GM19463 (cell line): ENCODE measurements around the gene TNS2.

Source experiments
- ATAC-seq: cut with Tn5 transposase; IDR thresholded peaks from one replicate; pipeline ENCODE4 v1.9.1; 2021; ENCODE audit warnings: mild to moderate bottlenecking, moderate library complexity; ENCODE audit not compliant: unreplicated experiment

TNS2 gene

DNA sequence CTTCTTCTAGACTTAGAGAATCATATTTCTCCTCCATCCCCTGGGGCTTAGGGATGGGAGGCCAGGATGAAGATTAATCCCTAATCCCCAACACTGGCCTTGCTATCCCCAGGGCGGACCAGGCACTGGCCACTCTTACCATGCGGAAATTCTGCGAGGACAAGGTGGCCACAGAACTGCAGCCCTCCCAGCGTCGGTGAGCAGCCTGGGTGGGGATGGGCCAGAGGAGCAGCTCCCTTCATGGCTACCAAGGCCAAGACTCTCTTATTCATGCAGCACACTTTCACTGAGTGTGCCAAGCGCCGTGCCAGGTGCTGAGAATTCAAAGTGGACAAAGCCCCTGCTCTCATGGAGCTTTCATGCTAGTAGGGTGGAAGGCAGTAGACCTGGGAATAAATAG, 7.0 kb downstream of the TNS2 start:
- no peak for ATAC-seq

DNA sequence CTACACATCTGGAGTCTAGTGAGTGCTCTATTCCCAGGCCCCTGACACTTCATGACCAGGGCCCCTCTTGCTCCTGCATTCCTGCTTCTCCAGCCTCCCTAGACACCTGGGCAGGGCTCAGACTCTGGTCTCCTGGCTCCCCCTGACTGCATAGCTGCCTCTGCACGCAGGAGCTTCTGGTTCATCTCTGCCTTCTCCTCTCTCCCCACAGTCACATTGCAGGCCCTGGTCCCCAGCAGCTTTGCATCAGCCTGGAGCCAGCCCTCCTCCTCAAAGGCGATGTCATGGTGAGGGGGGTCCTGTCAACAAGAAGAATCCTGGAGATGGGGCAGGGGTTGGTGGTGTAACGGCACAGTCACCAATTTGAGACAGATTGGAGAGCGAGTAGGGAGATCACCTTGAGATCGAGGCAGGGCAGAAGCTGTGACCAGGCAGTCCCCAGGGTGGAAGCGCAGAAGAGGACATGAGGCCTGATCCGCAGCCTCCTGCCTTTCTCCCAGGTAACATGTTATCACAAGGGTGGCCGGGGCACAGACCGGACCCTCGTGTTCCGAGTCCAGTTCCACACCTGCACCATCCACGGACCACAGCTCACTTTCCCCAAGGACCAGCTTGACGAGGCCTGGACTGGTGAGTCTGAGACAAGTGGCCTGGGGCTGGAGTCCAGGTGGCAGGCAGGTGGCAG, 8.1 kb downstream of the TNS2 start:
- ATAC-seq = no peak

DNA sequence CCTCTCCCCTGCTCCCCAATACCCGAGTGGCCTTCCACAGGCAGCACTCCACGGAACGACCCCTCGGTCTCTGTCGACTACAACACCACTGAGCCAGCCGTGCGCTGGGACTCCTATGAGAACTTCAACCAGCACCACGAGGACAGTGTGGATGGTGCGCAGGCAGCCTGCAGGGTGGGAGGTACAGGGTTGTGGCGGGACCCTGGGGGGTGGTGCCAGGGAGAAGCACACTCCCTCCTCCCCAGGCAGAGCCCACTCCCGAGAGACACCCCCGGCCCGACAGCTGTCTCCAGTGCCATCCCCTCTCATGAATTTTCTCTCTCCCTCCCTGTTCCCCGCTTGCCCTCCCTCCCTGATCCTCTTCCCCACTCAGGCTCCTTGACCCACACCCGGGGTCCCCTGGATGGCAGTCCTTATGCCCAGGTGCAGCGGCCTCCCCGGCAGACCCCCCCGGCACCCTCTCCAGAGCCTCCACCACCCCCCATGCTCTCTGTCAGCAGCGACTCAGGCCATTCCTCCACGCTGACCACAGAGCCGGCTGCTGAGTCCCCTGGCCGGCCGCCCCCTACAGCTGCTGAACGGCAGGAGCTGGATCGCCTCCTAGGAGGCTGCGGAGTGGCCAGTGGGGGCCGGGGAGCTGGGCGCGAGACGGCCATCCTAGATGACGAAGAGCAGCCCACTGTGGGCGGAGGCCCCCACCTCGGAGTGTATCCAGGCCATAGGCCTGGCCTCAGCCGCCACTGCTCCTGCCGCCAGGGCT, 9.0 kb downstream of the TNS2 start:
- no peak for ATAC-seq

DNA sequence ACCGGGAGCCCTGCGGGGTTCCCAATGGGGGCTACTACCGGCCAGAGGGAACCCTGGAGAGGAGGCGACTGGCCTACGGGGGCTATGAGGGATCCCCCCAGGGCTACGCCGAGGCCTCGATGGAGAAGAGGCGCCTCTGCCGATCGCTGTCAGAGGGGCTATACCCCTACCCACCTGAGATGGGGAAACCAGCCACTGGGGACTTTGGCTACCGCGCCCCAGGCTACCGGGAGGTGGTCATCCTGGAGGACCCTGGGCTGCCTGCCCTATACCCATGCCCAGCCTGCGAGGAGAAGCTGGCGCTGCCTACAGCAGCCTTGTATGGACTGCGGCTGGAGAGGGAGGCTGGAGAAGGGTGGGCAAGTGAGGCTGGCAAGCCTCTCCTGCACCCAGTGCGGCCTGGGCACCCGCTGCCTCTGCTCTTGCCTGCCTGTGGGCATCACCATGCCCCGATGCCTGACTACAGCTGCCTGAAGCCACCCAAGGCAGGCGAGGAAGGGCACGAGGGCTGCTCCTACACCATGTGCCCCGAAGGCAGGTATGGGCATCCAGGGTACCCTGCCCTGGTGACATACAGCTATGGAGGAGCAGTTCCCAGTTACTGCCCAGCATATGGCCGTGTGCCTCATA, 9.7 kb downstream of the TNS2 start:
- no peak for ATAC-seq

DNA sequence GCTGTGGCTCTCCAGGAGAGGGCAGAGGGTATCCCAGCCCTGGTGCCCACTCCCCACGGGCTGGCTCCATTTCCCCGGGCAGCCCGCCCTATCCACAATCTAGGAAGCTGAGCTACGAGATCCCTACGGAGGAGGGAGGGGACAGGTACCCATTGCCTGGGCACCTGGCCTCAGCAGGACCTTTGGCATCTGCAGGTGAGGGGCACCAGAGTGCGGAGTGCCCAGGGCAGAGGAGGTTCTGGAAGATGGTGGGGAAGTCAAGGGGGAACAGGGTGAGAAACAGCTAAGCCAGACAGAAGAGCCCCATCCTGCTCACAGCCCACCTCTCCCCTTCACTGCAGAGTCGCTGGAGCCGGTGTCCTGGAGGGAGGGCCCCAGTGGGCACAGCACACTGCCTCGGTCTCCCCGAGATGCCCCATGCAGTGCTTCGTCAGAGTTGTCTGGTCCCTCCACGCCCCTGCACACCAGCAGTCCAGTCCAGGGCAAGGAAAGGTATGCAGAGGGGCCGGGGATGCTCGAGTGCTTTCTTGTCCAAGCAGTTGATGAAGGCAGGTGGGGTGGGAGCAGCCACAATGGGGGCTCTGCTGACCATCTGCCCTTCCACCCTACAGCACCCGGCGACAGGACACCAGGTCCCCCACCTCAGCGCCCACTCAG, 10.3 kb downstream of the TNS2 start:
- no peak for ATAC-seq

DNA sequence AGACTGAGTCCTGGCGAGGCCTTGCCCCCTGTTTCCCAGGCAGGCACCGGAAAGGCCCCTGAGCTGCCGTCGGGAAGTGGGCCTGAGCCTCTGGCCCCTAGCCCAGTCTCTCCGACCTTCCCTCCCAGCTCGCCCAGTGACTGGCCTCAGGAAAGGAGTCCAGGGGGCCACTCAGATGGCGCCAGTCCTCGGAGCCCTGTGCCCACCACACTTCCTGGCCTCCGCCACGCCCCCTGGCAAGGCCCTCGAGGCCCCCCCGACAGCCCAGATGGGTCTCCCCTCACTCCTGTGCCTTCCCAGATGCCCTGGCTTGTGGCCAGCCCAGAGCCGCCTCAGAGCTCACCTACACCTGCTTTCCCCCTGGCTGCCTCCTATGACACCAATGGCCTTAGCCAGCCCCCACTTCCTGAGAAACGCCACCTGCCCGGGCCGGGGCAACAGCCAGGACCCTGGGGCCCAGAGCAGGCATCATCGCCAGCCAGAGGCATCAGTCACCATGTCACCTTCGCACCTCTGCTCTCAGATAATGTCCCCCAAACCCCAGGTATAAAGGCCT, 10.9 kb downstream of the TNS2 start:
- ATAC-seq = no peak

DNA sequence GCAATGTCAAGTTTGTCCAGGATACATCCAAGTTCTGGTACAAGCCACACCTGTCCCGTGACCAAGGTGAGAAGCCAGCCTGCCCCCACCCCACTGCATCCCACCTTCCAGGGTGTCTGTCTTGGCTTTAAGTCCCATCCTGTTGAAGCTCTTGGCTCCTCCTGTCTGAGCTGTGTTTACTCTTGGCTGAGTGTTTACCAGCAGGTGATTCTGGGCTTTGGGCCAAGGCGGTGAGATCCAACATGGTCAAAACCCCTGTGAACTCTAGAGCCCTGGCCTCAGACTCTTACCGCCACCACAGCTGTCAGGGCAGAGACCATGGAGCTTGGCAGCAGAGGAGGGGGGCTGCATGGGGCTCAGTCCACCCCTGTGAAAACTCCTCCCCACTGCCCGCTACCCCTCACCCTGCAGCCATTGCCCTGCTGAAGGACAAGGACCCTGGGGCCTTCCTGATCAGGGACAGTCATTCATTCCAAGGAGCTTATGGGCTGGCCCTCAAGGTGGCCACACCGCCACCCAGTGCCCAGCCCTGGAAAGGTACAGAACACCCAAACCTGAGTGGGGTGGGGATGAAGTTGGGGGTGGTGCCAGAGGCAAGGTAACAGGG, 11.6 kb downstream of the TNS2 start:
- no peak for ATAC-seq

DNA sequence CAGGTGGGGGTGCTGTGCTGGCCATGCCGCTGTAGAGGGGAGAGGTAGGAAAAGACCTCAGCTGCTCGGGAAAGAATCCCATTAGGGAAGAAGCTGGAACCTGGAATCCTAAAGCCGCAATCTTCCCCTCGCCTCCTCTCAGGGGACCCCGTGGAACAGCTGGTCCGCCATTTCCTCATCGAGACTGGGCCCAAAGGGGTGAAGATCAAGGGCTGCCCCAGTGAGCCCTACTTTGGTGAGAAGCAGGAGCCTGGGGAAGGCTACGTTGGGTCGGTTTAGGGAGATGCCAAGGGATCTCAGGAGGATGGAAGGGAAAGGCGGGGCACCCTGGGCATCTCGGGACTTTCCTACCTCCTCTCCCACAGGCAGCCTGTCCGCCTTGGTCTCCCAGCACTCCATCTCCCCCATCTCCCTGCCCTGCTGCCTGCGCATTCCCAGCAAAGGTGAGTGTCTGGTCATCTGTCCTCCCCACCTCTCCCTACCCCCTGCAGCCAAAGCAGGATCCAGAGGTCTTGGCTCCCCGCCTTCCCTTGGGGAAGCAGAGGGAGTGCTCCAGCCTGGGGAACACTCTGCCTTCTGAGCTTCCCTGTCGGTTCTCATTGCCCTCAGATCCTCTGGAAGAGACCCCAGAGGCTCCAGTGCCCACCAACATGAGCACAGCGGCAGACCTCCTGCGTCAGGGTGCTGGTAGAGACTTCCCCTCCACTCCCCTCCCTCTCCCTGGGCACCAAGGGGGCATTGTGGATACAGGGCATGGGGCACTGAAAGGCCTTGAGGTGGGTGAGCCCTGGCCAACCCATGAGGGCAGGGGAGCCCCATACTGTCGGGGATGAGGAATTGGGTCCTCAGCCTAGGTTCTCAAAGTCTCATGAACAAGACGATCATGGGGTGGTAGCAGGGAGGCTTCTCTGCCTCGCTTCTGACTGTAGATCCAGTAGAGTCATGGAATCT, 12.4 kb downstream of the TNS2 start:
- no peak for ATAC-seq

DNA sequence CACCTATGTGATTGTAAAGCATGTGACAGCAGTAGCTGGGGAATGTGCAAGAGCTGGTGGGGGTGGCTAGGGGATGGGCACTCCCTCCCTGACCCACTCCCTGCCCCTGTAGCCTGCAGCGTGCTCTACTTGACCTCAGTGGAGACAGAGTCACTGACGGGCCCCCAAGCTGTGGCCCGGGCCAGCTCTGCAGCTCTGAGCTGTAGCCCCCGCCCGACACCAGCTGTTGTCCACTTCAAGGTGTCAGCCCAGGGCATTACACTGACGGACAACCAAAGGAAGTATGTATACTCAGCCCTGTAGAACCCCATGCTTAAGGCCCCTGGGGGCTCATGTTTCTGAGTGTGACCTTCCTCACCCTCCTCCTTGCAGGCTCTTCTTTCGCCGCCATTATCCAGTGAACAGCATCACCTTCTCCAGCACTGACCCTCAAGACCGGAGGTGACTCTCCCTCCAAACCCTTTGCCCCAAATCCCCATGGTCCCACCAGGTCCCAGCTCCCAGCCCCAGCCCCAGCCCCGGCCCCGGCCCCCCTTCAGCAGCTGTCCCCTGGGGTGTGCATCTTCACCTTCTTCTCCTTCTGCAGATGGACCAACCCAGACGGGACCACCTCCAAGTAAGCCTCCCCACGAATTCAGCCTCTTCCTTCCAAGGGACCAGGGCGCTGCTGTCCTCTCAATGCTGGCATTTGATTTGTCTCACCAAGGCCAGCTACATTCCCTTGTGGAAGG, 13.3 kb downstream of the TNS2 start:
- no peak for ATAC-seq

DNA sequence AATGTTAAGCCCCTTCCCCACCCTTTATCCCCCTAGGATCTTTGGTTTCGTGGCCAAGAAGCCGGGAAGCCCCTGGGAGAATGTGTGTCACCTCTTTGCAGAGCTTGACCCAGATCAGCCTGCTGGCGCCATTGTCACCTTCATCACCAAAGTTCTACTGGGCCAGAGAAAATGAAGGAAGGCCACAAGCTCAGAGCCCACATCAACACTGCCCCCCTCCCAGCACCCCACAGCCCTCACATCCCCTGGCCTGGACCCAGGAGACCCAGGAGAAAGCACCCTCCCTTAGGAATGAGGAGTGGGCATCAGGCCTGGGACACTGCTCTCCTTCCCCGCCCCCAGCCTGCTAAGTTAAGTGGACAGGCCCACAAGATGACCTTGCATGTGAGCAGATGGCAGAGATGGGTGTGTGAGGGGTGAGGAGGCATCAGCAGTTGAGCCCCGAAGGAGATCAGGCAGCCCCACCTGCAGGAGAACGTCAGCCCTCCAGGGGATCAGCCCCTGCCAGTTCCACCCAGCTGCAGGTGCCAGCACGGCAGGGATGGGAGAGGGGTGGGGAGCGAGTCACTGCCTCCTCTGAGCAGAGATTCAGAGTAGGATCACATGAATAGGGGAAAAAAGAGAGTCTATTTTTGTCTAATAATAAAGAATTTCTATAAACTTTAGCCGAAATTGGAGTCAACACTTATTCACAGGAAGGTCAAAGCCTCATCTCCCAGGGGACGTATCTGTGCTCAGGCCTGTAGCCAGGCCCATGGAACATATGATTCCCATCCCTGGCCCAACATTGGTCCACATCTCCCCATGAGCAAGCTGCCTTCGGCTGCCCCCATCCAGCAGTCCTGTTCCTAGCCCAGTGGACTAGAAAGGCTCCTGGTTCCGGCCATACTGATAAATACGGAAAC, 14.1 kb downstream of the TNS2 start:
- no peak for ATAC-seq

DNA sequence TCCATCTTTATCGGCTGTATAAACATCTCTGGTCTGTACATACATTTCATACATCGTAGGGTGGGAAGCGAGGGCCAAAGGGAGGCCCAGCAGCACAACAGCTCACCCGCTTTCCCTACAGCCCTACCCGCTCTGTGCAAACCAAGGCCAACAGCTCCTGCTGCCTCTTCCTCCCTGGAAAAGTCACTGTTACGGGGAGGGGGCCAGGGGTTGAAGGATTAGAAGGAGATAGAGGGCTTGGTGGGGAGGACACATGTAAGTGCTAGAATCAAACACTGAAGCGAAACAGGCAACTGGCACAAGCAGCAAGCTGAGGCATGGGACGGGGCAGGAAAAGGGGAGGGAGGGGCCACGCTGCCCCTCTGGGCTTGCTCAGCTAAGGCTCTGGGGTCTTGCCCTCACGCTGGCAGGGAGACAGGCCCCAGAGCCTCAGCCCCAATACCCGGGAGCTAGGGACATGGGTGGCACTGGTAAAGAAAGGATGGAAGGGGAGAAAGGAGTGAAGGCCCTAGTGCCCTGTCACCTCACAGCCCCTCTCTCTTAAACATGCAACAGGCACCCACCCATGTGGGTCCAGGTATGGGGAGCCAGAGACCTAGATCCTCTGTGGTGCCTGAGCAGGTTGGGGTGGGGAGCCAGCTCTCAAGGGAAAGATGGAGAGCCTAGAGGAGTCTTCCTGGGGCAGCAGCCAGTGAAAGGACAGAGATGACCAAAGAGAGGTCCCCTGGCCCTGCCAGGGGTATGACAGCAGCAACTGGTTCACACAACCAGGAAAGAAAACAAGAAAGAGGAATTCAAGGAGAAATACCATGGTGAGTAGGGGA, 15.0 kb downstream of the TNS2 start:
- ATAC-seq = no peak

DNA sequence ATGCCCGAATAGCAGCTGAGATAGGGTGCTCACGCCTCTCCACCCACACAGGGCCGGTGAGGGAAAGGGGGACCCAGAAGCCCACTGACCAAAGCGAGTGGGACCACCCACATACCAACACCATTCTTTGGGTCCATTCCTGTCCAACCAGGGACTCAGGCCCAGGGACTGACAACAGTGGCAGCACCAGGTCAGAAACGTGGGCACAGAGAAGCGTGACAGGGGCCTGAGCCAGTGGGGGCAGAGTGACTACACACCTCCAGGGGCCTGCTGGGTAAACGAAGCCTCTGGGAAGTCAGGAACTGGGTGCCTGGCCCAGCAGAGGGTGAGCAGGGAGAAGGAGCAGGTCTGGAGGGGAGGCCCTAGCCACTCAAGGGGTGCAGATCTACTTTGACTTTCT, 15.6 kb downstream of the TNS2 start:
- ATAC-seq = no peak

DNA sequence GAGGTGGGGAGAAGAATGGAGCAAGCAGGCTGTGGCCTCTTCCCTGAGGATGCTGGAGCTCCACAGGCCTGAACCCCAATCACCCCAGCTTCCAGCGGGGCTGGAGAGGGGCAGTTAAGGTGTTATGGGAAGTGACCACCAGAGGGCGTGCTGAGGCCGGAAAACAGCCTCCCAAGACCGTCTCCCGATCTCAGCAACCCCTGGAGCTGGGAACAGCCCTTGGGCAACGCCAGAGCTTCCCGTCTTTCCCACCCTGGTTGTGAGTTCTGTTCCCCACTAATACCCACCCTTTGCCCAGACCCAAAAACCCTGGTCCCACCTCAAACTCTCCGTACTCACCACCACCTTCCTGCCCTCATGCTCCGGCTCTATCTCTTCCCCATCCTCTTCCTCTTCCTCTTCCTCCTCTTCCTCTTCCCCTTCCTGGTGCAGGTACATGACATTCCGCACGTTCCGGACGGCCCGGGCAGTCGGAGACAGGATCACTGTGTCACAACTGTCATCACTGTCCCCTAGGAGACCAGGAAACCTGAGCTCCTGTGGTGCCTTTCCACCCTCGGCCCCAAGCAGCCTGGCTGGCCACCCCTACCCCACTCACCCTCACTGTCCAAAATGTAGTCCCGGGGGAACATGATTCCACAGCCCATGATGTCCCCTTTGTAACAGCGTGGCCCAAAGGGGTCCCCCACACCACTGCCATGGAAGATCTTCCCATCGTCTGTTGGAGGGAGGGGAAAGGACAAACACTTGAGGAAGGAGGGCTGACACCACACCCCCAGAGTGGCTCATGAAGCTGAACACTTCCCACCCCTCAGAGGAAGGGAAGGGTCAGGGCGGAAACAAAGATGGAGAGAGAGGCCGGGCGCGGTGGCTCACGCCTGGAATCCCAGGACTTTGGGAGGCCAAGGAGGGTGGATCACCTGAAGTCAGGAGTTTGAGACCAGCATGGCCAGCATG, 16.4 kb downstream of the TNS2 start:
- ATAC-seq = no peak

DNA sequence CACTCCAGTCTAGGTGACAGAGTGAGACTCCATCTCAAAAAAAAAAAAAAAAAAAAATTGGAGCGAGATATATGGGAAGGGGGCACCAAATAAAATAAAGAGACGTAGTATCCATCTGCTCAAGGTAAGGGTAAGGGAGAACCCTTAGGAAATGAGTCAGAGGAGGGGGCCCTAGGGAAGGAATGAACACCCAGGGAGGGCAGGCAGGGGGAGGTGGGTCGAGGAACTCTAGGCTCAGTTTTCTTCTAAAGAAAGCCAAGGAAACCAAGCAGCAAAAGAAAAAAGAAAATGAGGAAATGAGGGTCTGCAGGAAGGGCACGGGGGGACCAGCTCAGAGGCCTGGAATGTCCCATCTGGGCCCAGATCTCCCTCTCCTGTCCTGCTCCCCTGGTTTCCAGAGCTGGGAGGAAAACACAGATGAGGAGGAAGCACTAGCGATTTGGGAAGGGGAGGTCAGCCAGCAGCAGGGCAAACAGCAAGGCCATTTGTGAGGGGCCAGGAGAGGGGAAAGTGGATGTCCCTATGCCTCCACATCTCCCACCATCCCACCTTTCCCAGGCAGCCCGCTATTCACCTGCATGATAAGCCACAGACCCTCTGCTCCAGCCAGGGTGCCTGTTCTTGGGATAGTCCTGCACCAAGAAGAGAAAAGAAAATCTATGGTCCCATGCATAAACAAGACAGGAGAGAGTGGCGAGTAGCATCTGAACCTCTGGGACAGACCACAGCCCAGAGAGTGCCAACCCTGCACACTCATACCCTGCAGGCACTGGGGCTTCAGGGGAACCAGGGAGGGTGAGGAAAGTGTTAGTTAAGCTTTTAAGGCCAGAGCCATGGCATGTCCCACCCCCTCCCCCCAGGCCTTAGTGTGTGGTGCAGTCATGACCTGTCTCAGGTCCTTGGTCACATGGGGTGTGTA, 17.5 kb downstream of the TNS2 start:
- no peak for ATAC-seq
